Purkinje cell (primary cell): ENCODE results near the gene SLC6A9. TPM values are rescaled to one million over a fixed set of nuclear protein-coding genes. Genes with fewer than 3 reads are reported as not detected.

ENCODE experiments used
- polyA plus RNA-seq: library from polyadenylated mRNA; unstranded; fragments of >200 nt; fragmentation: Nextera tagmentation; gene quantifications from 2 replicates; pipeline ENCODE4 v1.2.1, GENCODE V29; 2014

SLC6A9 gene
- polyA plus RNA-seq = 1.5 and 1.6 TPM in 2 replicates

GRCh38 chr1:44031252-44032169 is at the start of gene SLC6A9:
Gene SLC6A9 (minus strand): TSS chr1:44031462. CDS start chr1:44024277, 7,185 bp downstream.

GRCh38 chr1:43991476-43992231 is 39.6 kb downstream of the SLC6A9 start, which contains the start of gene CCDC24:
Gene CCDC24 (plus strand): TSS chr1:43991599. CDS start chr1:43991879, 280 bp downstream.

GRCh38 chr1:43978551-43979260 is 52.6 kb downstream of the SLC6A9 start, which contains the start of gene B4GALT2:
Gene B4GALT2 (plus strand): TSS chr1:43979210. CDS start chr1:43981161, 1,951 bp downstream.

DNA sequence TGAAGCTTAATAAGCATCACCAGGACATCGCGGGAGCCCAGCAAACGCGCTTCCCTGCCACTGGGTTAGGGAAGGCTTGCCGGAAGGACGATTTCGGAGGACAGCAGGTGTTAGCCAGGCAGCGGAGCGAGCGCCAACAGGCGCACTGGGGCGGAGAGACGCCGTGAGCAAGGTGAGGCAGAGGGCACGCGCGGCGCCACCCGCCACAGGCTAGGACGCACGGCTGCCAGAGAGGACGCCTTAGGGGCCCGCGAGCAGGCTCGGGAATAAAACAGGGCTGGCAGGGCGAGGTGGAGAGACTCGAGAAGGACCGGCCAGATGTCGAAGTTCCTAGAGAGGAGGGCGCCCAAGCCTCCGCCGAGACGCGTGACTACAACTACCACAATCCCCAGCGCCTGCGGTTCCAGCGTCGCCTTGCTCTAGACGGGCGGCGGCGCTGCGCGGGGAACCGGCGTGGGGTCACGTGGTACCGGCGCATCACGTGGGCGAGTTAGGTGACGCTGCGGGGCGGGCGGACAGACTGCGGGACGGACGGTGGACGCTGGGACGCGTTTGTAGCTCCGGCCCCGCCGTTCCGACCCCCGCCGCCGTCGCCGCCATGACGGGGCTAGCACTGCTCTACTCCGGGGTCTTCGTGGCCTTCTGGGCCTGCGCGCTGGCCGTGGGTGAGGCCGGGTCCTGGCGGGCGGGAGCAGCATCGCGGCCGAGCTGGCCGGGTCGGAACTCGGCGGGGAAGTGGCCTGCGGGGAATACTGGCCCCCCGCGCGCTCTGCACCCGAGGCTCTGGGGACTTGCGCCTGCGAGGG is 56.6 kb downstream of the SLC6A9 start, which contains the start of gene ATP6V0B:
Gene ATP6V0B, plus strand, starts transcription at position 518 of the 806 bp plus-strand sequence. Its CDS starts 81 bp downstream, at position 599.

DNA sequence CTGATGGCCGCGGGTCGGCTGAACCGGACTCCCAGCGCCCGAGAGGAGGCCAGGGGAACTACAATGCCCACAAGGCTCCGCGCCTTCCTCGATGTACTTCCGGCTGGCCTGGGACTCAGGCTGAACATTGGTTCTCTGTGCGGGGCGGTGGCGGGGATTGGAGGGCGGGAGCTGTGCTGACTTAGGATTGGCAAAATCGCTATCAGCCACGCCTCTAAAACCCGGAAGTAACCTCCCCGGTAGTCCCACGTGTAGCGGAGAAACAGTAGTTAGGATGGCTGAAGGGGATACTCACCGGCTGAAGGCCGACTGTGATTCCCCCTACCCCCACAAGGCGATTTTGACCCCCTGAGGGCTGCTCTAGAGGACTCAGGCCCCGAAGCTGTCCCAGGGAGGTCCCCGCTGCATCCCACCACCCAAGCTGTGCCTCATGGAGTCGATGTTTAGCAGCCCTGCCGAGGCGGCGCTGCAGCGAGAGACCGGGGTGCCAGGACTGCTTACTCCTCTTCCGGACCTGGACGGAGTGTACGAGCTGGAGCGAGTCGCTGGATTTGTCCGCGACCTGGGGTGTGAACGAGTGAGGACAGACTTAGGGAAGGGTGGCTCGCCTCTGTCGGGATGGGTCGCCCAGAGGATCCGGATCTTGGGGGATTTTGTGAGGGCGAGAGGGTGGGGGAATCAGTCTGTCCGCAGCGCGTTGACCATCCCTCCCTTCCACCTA is 61.4 kb downstream of the SLC6A9 start, which contains the start of gene DPH2:
Gene DPH2, plus strand, starts transcription at position 265 of the 721 bp plus-strand sequence. Its CDS starts 166 bp downstream, at position 431.

Other genes with a start within 250 kb of the SLC6A9 start
- 0.36 TPM in 1 of 2 replicates, not detected in the other for gene ARTN, start 97.7 kb downstream of the SLC6A9 start, polyA plus RNA-seq
- gene IPO13, start 84.5 kb downstream of the SLC6A9 start, polyA plus RNA-seq = 23.2 and 25.3 TPM in 2 replicates
- 8.3 and 12.2 TPM in 2 replicates for gene DPH2, start 61.5 kb downstream of the SLC6A9 start, polyA plus RNA-seq
- gene ATP6V0B, start 56.5 kb downstream of the SLC6A9 start, polyA plus RNA-seq = 558 and 648 TPM in 2 replicates
- gene B4GALT2, start 52.3 kb downstream of the SLC6A9 start, polyA plus RNA-seq = 0.17 and 0.46 TPM in 2 replicates
- 2.1 and 9.7 TPM in 2 replicates for gene CCDC24, start 39.9 kb downstream of the SLC6A9 start, polyA plus RNA-seq
- not detected in 2 replicates for gene KLF17, start 87.4 kb upstream of the SLC6A9 start, polyA plus RNA-seq
- gene KLF18, start 110.2 kb upstream of the SLC6A9 start, polyA plus RNA-seq = not detected in 2 replicates
- gene DMAP1, start 182.0 kb upstream of the SLC6A9 start, polyA plus RNA-seq = 5.7 and 19.5 TPM in 2 replicates